HCT116 (cell line): ENCODE results near the gene RABL3.

ENCODE experiments used
- CTCF ChIP-seq, 3 experiments: fragments of 200-600 bp in 1 of 3; sonication (generic) in 1 of 3; IDR thresholded peaks in 2 of 3; conservative IDR thresholded peaks in 1 of 3; 2 replicates each; pipeline ENCODE4 v1.5.1; 2012 to 2017; ENCODE audit warnings: low read depth in 2 of 3, low read length in 2 of 3, antibody characterized with exemption in 1 of 3, borderline replicate concordance in 1 of 3, control low read depth in 1 of 3, mild to moderate bottlenecking in 1 of 3, mixed read lengths in 1 of 3, mixed run types in 1 of 3, moderate library complexity in 1 of 3; ENCODE audit not compliant: insufficient read depth in 1 of 3
- POLR2A ChIP-seq: IDR thresholded peaks from 2 replicates; pipeline ENCODE4 v1.7.0; 2011; ENCODE audit warnings: borderline replicate concordance; ENCODE audit not compliant: insufficient read depth, insufficient read length; ENCODE audit errors: extremely low read depth
- SIN3A ChIP-seq: IDR thresholded peaks from 2 replicates; pipeline ENCODE4 v1.6.1; 2012; ENCODE audit warnings: low read depth

- no peak for TF ChIP-seq POLR2A
- no peak for TF ChIP-seq CTCF (IDR thresholded peaks at IDR 0.05 in 2 of 3, conservative IDR thresholded peaks at IDR 0.05 in 1 of 3; ENCODE audit: borderline replicate concordance in 1 of 3, insufficient read depth in 1 of 3, low read depth in 2 of 3, low read length in 2 of 3)
- TF ChIP-seq SIN3A, result no peak
These were observed 56.9 kb downstream of the RABL3 start for GRCh38 chr3:120685411-120685810.
